ENCODE data around the gene ZDHHC14.

The ZDHHC14 gene

DNA sequence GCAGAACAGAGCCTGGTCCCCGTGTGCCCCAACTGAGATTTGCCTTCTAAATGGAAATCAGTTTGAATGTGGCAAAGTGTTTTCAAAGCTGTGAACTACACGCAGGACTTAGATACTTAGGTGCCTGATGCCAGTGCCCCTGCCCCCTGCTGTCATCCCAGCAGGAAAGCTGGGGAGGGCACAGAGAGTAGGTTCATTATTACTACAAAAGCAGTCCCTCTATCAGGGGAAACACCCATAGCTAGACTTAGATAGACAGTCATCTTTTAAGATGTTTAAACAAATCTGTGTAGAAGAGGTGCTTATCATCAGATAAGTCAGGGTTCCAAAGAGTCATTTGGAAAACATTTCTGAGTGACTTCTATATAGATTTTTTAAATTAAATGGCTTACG, 287.0 kb downstream of the ZDHHC14 start:
- TF ChIP-seq, protein P1, sequence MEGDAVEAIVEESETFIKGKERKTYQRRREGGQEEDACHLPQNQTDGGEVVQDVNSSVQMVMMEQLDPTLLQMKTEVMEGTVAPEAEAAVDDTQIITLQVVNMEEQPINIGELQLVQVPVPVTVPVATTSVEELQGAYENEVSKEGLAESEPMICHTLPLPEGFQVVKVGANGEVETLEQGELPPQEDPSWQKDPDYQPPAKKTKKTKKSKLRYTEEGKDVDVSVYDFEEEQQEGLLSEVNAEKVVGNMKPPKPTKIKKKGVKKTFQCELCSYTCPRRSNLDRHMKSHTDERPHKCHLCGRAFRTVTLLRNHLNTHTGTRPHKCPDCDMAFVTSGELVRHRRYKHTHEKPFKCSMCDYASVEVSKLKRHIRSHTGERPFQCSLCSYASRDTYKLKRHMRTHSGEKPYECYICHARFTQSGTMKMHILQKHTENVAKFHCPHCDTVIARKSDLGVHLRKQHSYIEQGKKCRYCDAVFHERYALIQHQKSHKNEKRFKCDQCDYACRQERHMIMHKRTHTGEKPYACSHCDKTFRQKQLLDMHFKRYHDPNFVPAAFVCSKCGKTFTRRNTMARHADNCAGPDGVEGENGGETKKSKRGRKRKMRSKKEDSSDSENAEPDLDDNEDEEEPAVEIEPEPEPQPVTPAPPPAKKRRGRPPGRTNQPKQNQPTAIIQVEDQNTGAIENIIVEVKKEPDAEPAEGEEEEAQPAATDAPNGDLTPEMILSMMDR (IDR thresholded peaks at IDR 0.05; ENCODE audit: insufficient read depth, low read length, poor library complexity, severe bottlenecking), result no peak
- no peak for TF ChIP-seq EZH2phosphoT487 (conservative IDR thresholded peaks at IDR 0.05; ENCODE audit: low read length)
- no peak overlapping the region for H3K4me3 ChIP-seq (ENCODE audit: insufficient read depth, low read length, poor library complexity, severe bottlenecking)
- no peaks in the 10 kb centered on the region for H4K20me1 ChIP-seq (ENCODE audit: low read depth, low read length)
- H3K79me2 ChIP-seq (ENCODE audit: insufficient read depth, low read length), result no peaks in the 10 kb centered on the region
- H3K9ac ChIP-seq (ENCODE audit: low read length), result no peak overlapping the region
- H3K27ac ChIP-seq (ENCODE audit: low read depth, low read length), result no peak overlapping the region
- H2AFZ ChIP-seq (ENCODE audit: low read depth, low read length, severe bottlenecking), result no peak overlapping the region
- H3K9me2 ChIP-seq (replicated peaks; ENCODE audit: insufficient read depth, low read length), result no peaks in the 10 kb centered on the region
- no peak overlapping the region for H3K4me2 ChIP-seq (ENCODE audit: low read depth, low read length, poor library complexity, severe bottlenecking)
- H3K27me3 ChIP-seq (ENCODE audit: low read length), result no peaks in the 10 kb centered on the region
- no peaks in the 10 kb centered on the region for H3K36me3 ChIP-seq (ENCODE audit: low read length)
- H3F3A ChIP-seq (ENCODE audit: insufficient read depth), result no peaks in the 10 kb centered on the region
- no peaks in the 10 kb centered on the region for H3K9me3 ChIP-seq (ENCODE audit: insufficient read depth, low read length)

DNA sequence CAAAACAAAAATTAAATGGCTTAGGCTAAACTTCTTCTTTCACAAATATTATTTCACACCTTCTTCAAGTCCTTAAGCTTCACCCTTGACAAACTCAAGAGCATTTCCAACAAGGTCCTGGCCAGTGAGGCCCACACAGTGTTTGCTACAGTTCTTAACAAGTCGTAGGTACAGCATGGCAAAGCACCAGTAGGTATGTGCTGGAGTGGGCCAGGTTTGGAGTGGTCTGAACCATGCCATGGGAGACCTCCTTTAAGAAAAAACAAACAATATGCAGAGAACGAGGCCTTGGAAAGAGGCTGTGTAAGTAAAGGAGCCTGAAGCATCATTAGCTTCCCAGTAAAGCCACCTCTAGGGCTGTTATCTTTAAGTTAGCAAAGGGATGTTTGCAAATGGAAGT, 287.7 kb downstream of the ZDHHC14 start:
- H3K36me3 ChIP-seq (ENCODE audit: low read length), result no peaks in the 10 kb centered on the region
- H3K9me2 ChIP-seq (replicated peaks; ENCODE audit: insufficient read depth, low read length), result no peaks in the 10 kb centered on the region
- H3K9me3 ChIP-seq (ENCODE audit: insufficient read depth, low read length), result no peaks in the 10 kb centered on the region
- H3K4me2 ChIP-seq (ENCODE audit: low read depth, low read length, poor library complexity, severe bottlenecking), result no peak overlapping the region
- no peaks in the 10 kb centered on the region for H3K79me2 ChIP-seq (ENCODE audit: insufficient read depth, low read length)
- no peak overlapping the region for H3K4me3 ChIP-seq (ENCODE audit: insufficient read depth, low read length, poor library complexity, severe bottlenecking)
- no peaks in the 10 kb centered on the region for H3F3A ChIP-seq (ENCODE audit: insufficient read depth)
- H3K27ac ChIP-seq (ENCODE audit: low read depth, low read length), result no peak overlapping the region
- H4K20me1 ChIP-seq (ENCODE audit: low read depth, low read length), result no peaks in the 10 kb centered on the region
- no peak for TF ChIP-seq EZH2phosphoT487 (conservative IDR thresholded peaks at IDR 0.05; ENCODE audit: low read length)
- TF ChIP-seq, protein P1 (IDR thresholded peaks at IDR 0.05; ENCODE audit: insufficient read depth, low read length, poor library complexity, severe bottlenecking), result no peak
- no peaks in the 10 kb centered on the region for H3K27me3 ChIP-seq (ENCODE audit: low read length)
- H2AFZ ChIP-seq (ENCODE audit: low read depth, low read length, severe bottlenecking), result no peak overlapping the region
- no peak overlapping the region for H3K9ac ChIP-seq (ENCODE audit: low read length)

DNA sequence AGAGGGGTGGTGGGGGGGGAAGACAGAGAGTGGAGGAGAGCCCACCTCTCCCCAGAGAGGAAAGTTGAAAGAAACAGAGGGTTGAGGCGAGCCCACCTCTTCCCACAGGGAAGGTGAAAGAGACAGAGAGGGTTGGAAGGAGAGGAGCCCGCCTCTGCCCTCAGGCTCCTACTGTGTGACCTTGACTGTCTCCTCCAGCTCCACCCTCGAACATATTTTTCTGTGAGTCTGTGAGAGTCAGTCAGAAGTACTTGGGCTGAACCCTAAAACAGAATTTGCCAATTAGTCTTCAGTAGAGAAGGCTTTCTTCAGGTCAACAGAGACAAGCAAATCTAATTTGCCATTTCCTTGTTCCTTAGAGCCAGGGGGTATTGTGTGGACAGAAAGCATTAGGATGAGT, 288.3 kb downstream of the ZDHHC14 start:
- Histone ChIP-seq H3K9me3 (ENCODE audit: insufficient read depth, low read length) (no peaks in the 10 kb centered on the region), H3K27me3 (ENCODE audit: low read length) (no peaks in the 10 kb centered on the region), H3K9me2 (replicated peaks; ENCODE audit: insufficient read depth, low read length) (no peaks in the 10 kb centered on the region), H2AFZ (ENCODE audit: low read depth, low read length, severe bottlenecking) (no peak overlapping the region), H3K4me3 (ENCODE audit: insufficient read depth, low read length, poor library complexity, severe bottlenecking) (no peak overlapping the region), H3K4me2 (ENCODE audit: low read depth, low read length, poor library complexity, severe bottlenecking) (no peak overlapping the region), H4K20me1 (ENCODE audit: low read depth, low read length) (no peaks in the 10 kb centered on the region), H3K9ac (ENCODE audit: low read length) (no peak overlapping the region), H3K79me2 (ENCODE audit: insufficient read depth, low read length) (no peaks in the 10 kb centered on the region), H3K36me3 (ENCODE audit: low read length) (no peaks in the 10 kb centered on the region), H3K27ac (ENCODE audit: low read depth, low read length) (no peak overlapping the region), H3F3A (ENCODE audit: insufficient read depth) (no peaks in the 10 kb centered on the region)
- no peak for TF ChIP-seq EZH2phosphoT487 (conservative IDR thresholded peaks at IDR 0.05; ENCODE audit: low read length)
- TF ChIP-seq, protein P1 (IDR thresholded peaks at IDR 0.05; ENCODE audit: insufficient read depth, low read length, poor library complexity, severe bottlenecking), result no peak
